ENCODE measurements around the gene ASCC1. TPM values are rescaled to one million over a fixed set of nuclear protein-coding genes. Genes with fewer than 3 reads are reported as not detected.

ASCC1 gene
- total and polyA plus RNA-seq, 2 of the 13 experiments (the other 11 are each of a cell fraction or from before 2014, with no cell fraction given), result 21.6 to 30.1 TPM

- TF ChIP-seq REST (IDR thresholded peaks at IDR 0.05; ENCODE audit: borderline replicate concordance in 1 of 2, low read depth in 1 of 2, low read length in 2 of 2), result no peak
- TF ChIP-seq DPF2 (CRISPR knock-in tag; IDR thresholded peaks at IDR 0.05; ENCODE audit: borderline replicate concordance, low read depth), result no peak
- no peak for TF ChIP-seq NR1H2 (CRISPR knock-in tag; IDR thresholded peaks at IDR 0.05; ENCODE audit: borderline replicate concordance, low read depth)
- no peak for TF ChIP-seq ZNF451 (CRISPR knock-in tag; IDR thresholded peaks at IDR 0.05)
- TF ChIP-seq SMAD9 (CRISPR knock-in tag; IDR thresholded peaks at IDR 0.05), result no peak
- TF ChIP-seq MAX (IDR thresholded peaks at IDR 0.05), result peak; percentile 29; the same call in 1 of the 2 replicates
- no peak for TF ChIP-seq ZNF343 (CRISPR knock-in tag; IDR thresholded peaks at IDR 0.05)
- no peak for TF ChIP-seq ZSCAN31 (CRISPR knock-in tag; IDR thresholded peaks at IDR 0.05; ENCODE audit: low read depth)
- TF ChIP-seq ZNF281 (CRISPR knock-in tag; IDR thresholded peaks at IDR 0.05; ENCODE audit: borderline replicate concordance), result no peak
- TF ChIP-seq ZNF839 (CRISPR knock-in tag; IDR thresholded peaks at IDR 0.05; ENCODE audit: borderline replicate concordance), result no peak
- TF ChIP-seq MBD4 (IDR thresholded peaks at IDR 0.05; ENCODE audit: borderline replicate concordance, low read length), result no peak
- TF ChIP-seq ZNF552 (CRISPR knock-in tag; IDR thresholded peaks at IDR 0.05; ENCODE audit: borderline replicate concordance), result no peak
- TF ChIP-seq GABPA (IDR thresholded peaks at IDR 0.05; ENCODE audit: low read depth, low read length), result no peak
- no peak; the same call in 1 of the 2 replicates for TF ChIP-seq GABPA (CRISPR knock-in tag; IDR thresholded peaks at IDR 0.05; ENCODE audit: low read depth)
- TF ChIP-seq ZNF672 (CRISPR knock-in tag; IDR thresholded peaks at IDR 0.05), result no peak
- TF ChIP-seq EP300 (IDR thresholded peaks at IDR 0.05; ENCODE audit: low read depth in 2 of 2, low read length in 2 of 2), result peak in 1 of 2 experiments; percentile 19; a peak in 1 of 4 replicates
- TF ChIP-seq EP300 (CRISPR knock-in tag; IDR thresholded peaks at IDR 0.05; ENCODE audit: borderline replicate concordance), result no peak
- TF ChIP-seq ZSCAN20 (CRISPR knock-in tag; IDR thresholded peaks at IDR 0.05; ENCODE audit: borderline replicate concordance), result no peak
- no peak for TF ChIP-seq ZNF777 (CRISPR knock-in tag; IDR thresholded peaks at IDR 0.05)
- peak; percentile 33 to 34; a peak in 1 of 4 replicates for TF ChIP-seq HMGXB4 (CRISPR knock-in tag; IDR thresholded peaks at IDR 0.05; ENCODE audit: borderline replicate concordance in 1 of 2, low read depth in 1 of 2)
- no peak for TF ChIP-seq ZFP62 (CRISPR knock-in tag; IDR thresholded peaks at IDR 0.05)
Observed at GRCh38 chr10:72254813-72255568, 38.9 kb upstream of the ASCC1 start (continued).

All from HepG2 (cell line).